Upper lobe of right lung (tissue), 1 donor: Measurements from ENCODE around the gene ABHD2. TPM values are rescaled to one million over a fixed set of nuclear protein-coding genes. Genes with fewer than 3 reads are reported as not detected.

Experiments used
- ATAC-seq: fragments of 200-7000 bp; cut with Tn5 transposase; one replicate; pipeline ENCODE4 v1.9.1; 2020; ENCODE audit warnings: mild to moderate bottlenecking, moderate library complexity
- DNase-seq: peaks from one replicate; pipeline ENCODE4 v3.0.0-alpha.2; 2020
- H3K27ac ChIP-seq: fragments of 200-600 bp; one replicate; pipeline ENCODE4 v1.8.0; 2022
- H3K27me3 ChIP-seq: fragments of 200-600 bp; one replicate; pipeline ENCODE4 v1.8.0; 2022; ENCODE audit warnings: mild to moderate bottlenecking
- H3K36me3 ChIP-seq: fragments of 200-600 bp; one replicate; pipeline ENCODE4 v1.8.0; 2022
- H3K4me1 ChIP-seq: fragments of 200-600 bp; one replicate; pipeline ENCODE4 v1.8.0; 2022
- H3K4me3 ChIP-seq: fragments of 200-600 bp; one replicate; pipeline ENCODE4 v1.8.0; 2022; ENCODE audit warnings: mild to moderate bottlenecking
- H3K9me3 ChIP-seq: fragments of 200-600 bp; one replicate; pipeline ENCODE4 v1.8.0; 2022
- intact Hi-C: fragments of 100-400 bp; cut with DNase I; formaldehyde crosslinking; loops from one replicate; pipeline ENCODE4 v1.11.0; 2022
- total RNA-seq: library from RNA; stranded (reverse); fragmentation: NEBNext Ultra II Directional; extraction: Animal tissue kit (Norgen Biotek cat#: 25700); gene quantifications from one replicate; pipeline ENCODE4 v1.2.1, GENCODE V29; 2021
- TF ChIP-seq, protein P1 (sequence below): fragments of 200-600 bp; IDR thresholded peaks from one replicate; pipeline ENCODE4 v1.8.0; 2022; ENCODE audit warnings: antibody characterized with exemption
- donor health status: DM: no; HTN: yes; CAD: no; lungs with severe emphysema.

The ABHD2 gene
- total RNA-seq, 1 donor from 2014 or later = 182 TPM

DNA sequence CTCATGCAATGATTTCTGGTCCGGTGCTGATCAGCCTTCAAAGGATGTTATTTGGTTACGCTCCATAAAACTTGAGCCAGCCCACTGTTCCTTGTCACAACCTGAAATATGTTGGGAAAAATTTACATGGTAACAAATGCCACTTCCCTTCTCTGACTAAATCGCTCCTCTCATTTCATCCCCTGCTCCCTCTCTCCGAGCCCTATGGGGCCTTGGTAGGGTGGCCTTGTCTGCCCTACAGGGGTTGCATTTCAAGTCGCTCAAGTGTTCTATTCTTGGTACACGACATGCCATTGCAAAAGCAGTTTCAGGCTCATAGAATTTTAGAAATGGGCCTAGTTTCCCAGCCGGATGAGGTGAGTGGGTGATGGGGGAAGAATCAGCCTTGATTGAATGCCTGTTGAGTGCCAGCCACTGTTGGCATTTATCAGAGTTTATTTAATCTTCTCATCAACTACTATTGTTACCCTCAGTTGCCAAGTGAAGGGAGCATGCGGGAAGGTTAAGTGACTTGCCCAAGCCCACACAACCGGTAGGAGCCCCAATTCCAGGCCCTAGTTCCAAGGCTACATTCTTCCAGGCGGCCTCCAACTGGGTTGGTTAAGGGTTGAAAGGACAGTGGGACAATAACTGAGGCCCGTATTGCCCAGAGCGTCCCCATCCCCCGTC is 961 bp upstream of the ABHD2 start:
- Histone ChIP-seq H3K4me3 (peak overlapping the region; percentile 86), H3K27me3 (no peaks in the 10 kb centered on the region), H3K27ac (peak overlapping the region; percentile 81), H3K36me3 (no peaks in the 10 kb centered on the region), H3K9me3 (no peaks in the 10 kb centered on the region), H3K4me1 (peaks cover 40% of the 10 kb centered on the region)
- intact Hi-C loops = no loop called here
- ATAC-seq (no peak), DNase-seq (no peak)
- TF ChIP-seq, protein P1, sequence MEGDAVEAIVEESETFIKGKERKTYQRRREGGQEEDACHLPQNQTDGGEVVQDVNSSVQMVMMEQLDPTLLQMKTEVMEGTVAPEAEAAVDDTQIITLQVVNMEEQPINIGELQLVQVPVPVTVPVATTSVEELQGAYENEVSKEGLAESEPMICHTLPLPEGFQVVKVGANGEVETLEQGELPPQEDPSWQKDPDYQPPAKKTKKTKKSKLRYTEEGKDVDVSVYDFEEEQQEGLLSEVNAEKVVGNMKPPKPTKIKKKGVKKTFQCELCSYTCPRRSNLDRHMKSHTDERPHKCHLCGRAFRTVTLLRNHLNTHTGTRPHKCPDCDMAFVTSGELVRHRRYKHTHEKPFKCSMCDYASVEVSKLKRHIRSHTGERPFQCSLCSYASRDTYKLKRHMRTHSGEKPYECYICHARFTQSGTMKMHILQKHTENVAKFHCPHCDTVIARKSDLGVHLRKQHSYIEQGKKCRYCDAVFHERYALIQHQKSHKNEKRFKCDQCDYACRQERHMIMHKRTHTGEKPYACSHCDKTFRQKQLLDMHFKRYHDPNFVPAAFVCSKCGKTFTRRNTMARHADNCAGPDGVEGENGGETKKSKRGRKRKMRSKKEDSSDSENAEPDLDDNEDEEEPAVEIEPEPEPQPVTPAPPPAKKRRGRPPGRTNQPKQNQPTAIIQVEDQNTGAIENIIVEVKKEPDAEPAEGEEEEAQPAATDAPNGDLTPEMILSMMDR = no peak

DNA sequence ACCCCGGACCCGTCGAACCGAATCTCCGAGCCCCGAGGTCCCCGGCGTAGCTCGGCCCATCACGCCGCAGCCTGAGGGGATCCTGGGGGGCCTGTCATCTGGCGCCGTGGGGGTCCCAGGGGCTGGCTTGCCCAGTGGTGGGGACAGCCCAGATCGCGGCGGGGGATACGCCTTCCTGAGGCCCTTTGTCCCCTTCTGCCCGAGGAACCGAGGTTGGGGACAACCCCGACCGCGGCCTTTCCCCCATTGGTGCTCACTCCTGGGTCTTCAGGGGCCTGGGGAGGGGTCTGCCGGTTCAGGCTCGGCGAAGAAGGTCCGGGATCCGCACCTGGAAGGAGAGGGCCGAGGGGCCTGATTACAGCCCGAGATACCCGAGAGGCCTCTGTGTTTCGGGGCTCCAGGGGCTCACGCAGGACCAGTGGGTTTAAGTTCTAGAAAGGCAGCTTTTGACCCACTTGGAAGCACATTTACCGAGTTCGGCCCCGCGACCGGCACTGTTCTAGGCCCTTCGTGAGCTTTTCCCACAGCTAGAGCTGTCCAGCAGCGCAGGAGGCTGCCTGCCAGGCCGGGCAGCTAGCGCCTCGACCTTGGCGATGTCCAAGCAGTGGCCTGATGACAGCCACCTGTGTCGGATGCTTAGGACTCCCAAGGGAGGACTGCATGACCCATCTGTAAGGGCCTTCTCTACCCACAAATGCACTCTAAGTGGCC is 504 bp downstream of the ABHD2 start:
- ATAC-seq = peak; percentile 4
- Histone ChIP-seq H3K9me3 (no peaks in the 10 kb centered on the region), H3K27ac (peak overlapping the region; percentile 94), H3K27me3 (no peaks in the 10 kb centered on the region), H3K36me3 (no peaks in the 10 kb centered on the region), H3K4me3 (peak overlapping the region; percentile 86), H3K4me1 (peaks cover 55% of the 10 kb centered on the region)
- peak; percentile 76 for DNase-seq
- TF ChIP-seq, protein P1 = no peak
- intact Hi-C loops = no loop called here

DNA sequence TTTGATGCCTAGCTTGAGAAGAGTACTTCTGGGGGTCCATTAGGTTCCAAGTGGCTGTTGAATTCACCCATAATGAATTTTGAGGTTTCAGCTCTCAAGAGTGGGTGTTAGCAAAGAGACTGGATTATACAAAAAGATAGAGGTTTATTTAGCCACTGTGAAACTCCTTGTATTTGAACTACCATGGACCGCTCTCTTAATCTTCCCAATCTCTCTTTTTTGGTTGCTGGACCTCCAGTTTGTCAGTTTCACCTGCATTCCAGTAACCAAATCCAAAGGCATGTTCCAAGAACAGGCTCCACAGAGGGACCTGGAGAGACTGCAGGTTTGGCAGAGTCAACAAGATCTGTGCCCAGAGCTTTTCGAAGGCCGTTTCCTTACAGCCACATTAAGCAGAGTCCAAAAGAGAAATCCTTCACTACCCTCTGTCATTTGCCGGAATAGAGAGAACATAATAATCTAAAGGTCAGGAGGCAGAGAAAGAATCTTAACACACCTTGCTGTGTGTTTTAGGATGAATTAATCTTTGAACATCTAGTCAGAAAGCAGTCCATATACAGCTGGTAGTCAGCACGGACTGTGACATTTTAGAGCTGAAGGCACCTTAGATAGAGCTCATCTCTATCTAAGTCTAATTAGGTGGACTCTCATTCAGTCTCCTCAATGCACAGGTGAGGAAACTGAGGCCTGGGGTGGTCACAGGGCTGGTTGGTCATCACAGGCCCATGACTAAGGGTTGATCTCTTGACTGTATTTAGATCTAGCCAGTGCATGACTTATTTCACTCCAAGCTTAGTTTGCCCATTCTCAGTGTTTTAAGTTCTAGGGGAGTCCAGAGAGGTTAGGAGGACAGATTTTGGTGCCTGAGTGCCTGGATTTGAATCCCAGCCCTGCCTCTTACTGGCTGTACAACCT is 1.3 kb downstream of the ABHD2 start:
- ATAC-seq = no peak
- Histone ChIP-seq H3K4me1 (peaks cover 63% of the 10 kb centered on the region), H3K36me3 (no peaks in the 10 kb centered on the region), H3K27ac (peak overlapping the region; percentile 94), H3K4me3 (peak overlapping the region; percentile 86), H3K9me3 (no peaks in the 10 kb centered on the region), H3K27me3 (no peaks in the 10 kb centered on the region)
- intact Hi-C loops = no loop called here
- no peak for DNase-seq
- TF ChIP-seq, protein P1 = no peak

DNA sequence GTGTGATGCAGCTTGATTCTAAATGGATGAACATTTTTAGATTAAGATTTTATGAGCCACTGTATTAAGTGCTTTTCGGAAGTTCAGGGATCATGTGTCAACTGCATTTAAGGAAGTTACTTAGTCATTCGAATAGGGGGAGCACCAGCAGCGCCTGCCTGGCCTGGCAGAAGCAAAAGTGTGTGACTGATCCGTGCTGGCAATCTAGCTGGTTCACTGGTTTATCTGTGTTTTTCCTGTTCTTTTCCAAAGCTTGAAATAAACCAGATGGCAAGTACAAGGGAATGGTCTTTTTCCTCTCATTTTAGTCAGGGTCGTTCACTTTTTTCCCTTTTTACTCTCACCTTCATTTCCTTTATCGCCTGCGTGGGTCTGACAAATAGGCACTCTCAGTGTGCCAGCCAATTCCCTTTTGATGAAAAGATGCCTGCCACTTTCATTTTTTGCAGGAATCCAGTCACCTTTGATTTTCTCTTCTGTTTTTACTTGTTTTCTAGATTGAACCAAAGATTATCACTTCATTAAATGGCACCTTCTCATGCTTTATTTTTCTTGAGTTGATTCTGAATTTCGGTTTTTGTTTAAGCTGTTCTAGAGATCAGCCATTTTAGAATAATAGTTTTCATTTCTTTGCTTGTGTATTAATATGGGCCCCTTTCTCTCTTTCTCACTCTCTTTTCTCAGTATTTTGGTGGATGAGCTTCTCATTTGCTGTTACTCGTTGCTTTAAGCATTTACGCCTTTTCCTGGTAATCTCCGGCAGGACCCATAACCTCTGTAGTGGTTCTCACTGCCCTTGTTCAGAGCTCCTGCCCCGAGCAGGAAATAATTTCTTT is 2.8 kb downstream of the ABHD2 start:
- Histone ChIP-seq H3K4me3 (peak overlapping the region; percentile 86), H3K4me1 (peaks cover 66% of the 10 kb centered on the region)

More for the DNA sequence above, 2.8 kb downstream of the ABHD2 start:
- ATAC-seq (peak; percentile 19), DNase-seq (peak; percentile 83)
- Histone ChIP-seq H3K9me3 (no peaks in the 10 kb centered on the region), H3K27ac (peak overlapping the region; percentile 94), H3K27me3 (no peaks in the 10 kb centered on the region), H3K36me3 (no peaks in the 10 kb centered on the region)
- intact Hi-C loops = no loop called here
- TF ChIP-seq, protein P1 = no peak
